CD4-positive, alpha-beta T cell treated with Interleukin-15 for 1 hour (primary cell): ENCODE measurements around the gene RCAN2.

Experiments used
- DNase-seq: peaks from one replicate; pipeline ENCODE4 v3.0.0-alpha.2; 2020

RCAN2 gene

GRCh38 chr6:46204880-46205650 lies 286.2 kb downstream of the RCAN2 start:
- no peak for DNase-seq

- DNase-seq = no peak
Observed at GRCh38 chr6:46203391-46204177, 287.7 kb downstream of the RCAN2 start.

GRCh38 chr6:46201702-46202101 lies 289.5 kb downstream of the RCAN2 start:
- no peak for DNase-seq

GRCh38 chr6:46199387-46199786 lies 291.9 kb downstream of the RCAN2 start:
- no peak for DNase-seq

- no peak for DNase-seq
Observed at GRCh38 chr6:46191961-46192360, 299.3 kb downstream of the RCAN2 start.

GRCh38 chr6:46190889-46191288 lies 300.4 kb downstream of the RCAN2 start:
- DNase-seq = no peak

- DNase-seq = no peak
Observed at GRCh38 chr6:46189726-46190125, 301.5 kb downstream of the RCAN2 start.

- no peak for DNase-seq
Observed at GRCh38 chr6:46186583-46186982, 304.7 kb downstream of the RCAN2 start.

GRCh38 chr6:46184114-46184513 lies 307.1 kb downstream of the RCAN2 start:
- no peak for DNase-seq

- no peak for DNase-seq
Observed at GRCh38 chr6:46175976-46176375, 315.3 kb downstream of the RCAN2 start.

- no peak for DNase-seq
Observed at GRCh38 chr6:46175446-46175845, 315.8 kb downstream of the RCAN2 start.

GRCh38 chr6:46174904-46175303 lies 316.3 kb downstream of the RCAN2 start:
- no peak for DNase-seq

- DNase-seq = no peak
Observed at GRCh38 chr6:46172176-46172575, 319.1 kb downstream of the RCAN2 start.
